Spinal cord (tissue), 10 donors: Measurements from ENCODE around the gene GRIN3A. TPM values are rescaled to one million over a fixed set of nuclear protein-coding genes. Genes with fewer than 3 reads are reported as not detected.
A peak's percentile ranks its signal among the peaks of the same experiment; 100 is the strongest.
"Not testable (repeated sequence)": the region's sequence is repeated elsewhere in the genome, so short reads cannot be mapped to it uniquely, and the experiment has no call there.

Source experiments
- DNase-seq, 6 donors: peaks; one replicate each; pipeline versions ENCODE4 v3.0.0 to v3.0.0-alpha.2; 2013 to 2015; ENCODE audit warnings: low spot score in 6 of 6, low read depth in 4 of 6
- H3K27ac ChIP-seq: one replicate; pipeline ENCODE4 v1.5.1; 2013; ENCODE audit warnings: low read depth, low read length, control low read depth
- H3K27me3 ChIP-seq: one replicate; pipeline ENCODE4 v1.6.1; 2013; ENCODE audit warnings: low read length; ENCODE audit not compliant: control insufficient read depth, insufficient read depth
- H3K36me3 ChIP-seq: one replicate; pipeline ENCODE4 v1.6.1; 2013; ENCODE audit warnings: low read length; ENCODE audit not compliant: control insufficient read depth, insufficient read depth
- H3K4me1 ChIP-seq: one replicate; pipeline ENCODE4 v1.6.1; 2013; ENCODE audit warnings: low read length; ENCODE audit not compliant: control insufficient read depth, insufficient read depth
- H3K4me3 ChIP-seq: one replicate; pipeline ENCODE4 v1.5.1; 2013; ENCODE audit warnings: low read depth, low read length, control low read depth
- H3K9me3 ChIP-seq: one replicate; pipeline ENCODE4 v1.6.1; 2013; ENCODE audit warnings: low read length; ENCODE audit not compliant: control insufficient read depth, insufficient read depth
- WGBS: methylation state at CpG from one replicate; pipeline ENCODE4 v1.1.5; 2013; ENCODE audit warnings: missing lambda C conversion rate; ENCODE audit not compliant: insufficient coverage; 5-methylcytosine and 5-hydroxymethylcytosine counted together
- polyA plus RNA-seq, 2 donors: library from polyadenylated mRNA; unstranded; fragments of 120-200 nt; gene quantifications; one replicate each; pipeline ENCODE4 v1.2.1, GENCODE V29; 2013; ENCODE audit not compliant: insufficient read length in 2 of 2
- total RNA-seq, 2 donors: library from RNA; depleted of rRNA in 1 of 2; stranded (reverse); fragments of 120-200 nt in 1 of 2; fragments of >200 nt in 1 of 2; gene quantifications; one replicate each; pipeline versions ENCODE4 v1.2.3 to v1.2.4, GENCODE V29; 2013 to 2014
- donor health status: healthy.

GRIN3A gene
- total and polyA plus RNA-seq, 4 donors: 8.5 to 27.2 (median 20.2) TPM

GRCh38 chr9:101572316-101572715, 166.1 kb downstream of the GRIN3A start:
- Histone ChIP-seq H3K27me3 (no peaks in the 10 kb centered on the region), H3K4me1 (no peaks in the 10 kb centered on the region), H3K27ac (no peak overlapping the region), H3K36me3 (peaks cover 6% of the 10 kb centered on the region), H3K4me3 (no peak overlapping the region), H3K9me3 (no peaks in the 10 kb centered on the region)
- WGBS: no CpG with 5 or more reads among the region's 2 CpGs
- DNase-seq: no peak

DNA sequence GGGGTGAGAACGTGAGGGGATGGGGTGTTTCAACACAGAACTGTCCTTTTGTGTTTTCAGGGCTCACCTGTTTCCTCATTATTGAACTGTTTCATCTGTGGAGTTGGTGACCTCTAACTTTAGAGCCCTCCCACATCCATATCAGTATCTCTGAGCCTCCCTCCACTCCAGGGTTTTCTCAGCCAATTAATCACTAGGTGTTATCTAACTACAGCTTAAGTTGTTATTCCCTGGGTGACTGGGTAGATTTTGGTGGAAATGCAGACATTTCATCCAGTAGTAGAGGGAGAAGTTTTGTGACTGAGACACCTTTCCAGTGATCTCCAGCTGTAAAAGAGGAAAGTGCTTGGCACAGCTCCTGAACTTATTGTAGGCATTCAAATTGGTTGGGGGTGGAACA, 167.3 kb downstream of the GRIN3A start:
- no CpG with 5 or more reads among the region's 1 CpG for WGBS
- H3K4me1 ChIP-seq: no peaks in the 10 kb centered on the region
- H3K27ac ChIP-seq: no peak overlapping the region
- no peaks in the 10 kb centered on the region for H3K9me3 ChIP-seq
- no peak overlapping the region for H3K4me3 ChIP-seq
- H3K27me3 ChIP-seq: no peaks in the 10 kb centered on the region
- DNase-seq: no peak
- peaks cover 6% of the 10 kb centered on the region for H3K36me3 ChIP-seq

GRCh38 chr9:101569741-101570501, 168.5 kb downstream of the GRIN3A start:
- Histone ChIP-seq H3K36me3 (peaks cover 8% of the 10 kb centered on the region), H3K27ac (no peak overlapping the region), H3K4me3 (no peak overlapping the region), H3K4me1 (no peaks in the 10 kb centered on the region), H3K27me3 (no peaks in the 10 kb centered on the region), H3K9me3 (no peaks in the 10 kb centered on the region)
- 89% methylated on average over 4 of the region's 5 CpGs for WGBS
- peak in 1 of 6 donors; percentile 56 for DNase-seq

DNA sequence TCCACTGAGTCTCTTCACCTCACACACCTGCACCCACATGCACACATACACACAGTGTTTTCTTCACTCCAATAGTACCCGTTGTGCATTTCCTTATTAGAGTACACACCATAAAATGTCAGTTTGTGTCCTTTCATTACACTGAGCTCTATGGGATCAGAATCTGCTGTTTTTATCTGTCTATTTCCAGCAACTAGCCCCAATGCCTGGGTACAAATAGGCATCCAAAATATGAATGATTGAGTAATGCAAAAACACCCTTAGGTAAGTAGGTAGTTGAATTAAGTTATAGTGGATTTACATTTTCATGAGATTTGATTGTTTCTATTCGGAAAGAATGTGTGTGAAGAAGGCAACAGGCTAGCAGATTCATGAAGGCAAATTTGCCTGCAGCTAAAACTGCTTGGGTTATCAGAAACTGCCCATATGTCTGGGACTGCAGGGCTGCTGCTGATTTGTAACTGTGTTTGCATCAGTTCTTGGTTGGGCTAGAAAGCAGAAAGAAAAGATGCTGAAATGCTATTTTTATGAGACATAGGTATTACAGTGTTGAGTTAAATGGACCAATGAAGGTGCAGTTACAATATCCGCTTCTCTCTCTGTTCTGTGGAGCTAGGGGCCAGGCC, 170.6 kb downstream of the GRIN3A start:
- Histone ChIP-seq H3K27ac (no peak overlapping the region), H3K27me3 (no peaks in the 10 kb centered on the region), H3K9me3 (no peaks in the 10 kb centered on the region), H3K36me3 (peaks cover 18% of the 10 kb centered on the region), H3K4me3 (no peak overlapping the region), H3K4me1 (no peaks in the 10 kb centered on the region)
- no peak for DNase-seq
- WGBS: 77% methylated on average over 2 of the region's 3 CpGs

DNA sequence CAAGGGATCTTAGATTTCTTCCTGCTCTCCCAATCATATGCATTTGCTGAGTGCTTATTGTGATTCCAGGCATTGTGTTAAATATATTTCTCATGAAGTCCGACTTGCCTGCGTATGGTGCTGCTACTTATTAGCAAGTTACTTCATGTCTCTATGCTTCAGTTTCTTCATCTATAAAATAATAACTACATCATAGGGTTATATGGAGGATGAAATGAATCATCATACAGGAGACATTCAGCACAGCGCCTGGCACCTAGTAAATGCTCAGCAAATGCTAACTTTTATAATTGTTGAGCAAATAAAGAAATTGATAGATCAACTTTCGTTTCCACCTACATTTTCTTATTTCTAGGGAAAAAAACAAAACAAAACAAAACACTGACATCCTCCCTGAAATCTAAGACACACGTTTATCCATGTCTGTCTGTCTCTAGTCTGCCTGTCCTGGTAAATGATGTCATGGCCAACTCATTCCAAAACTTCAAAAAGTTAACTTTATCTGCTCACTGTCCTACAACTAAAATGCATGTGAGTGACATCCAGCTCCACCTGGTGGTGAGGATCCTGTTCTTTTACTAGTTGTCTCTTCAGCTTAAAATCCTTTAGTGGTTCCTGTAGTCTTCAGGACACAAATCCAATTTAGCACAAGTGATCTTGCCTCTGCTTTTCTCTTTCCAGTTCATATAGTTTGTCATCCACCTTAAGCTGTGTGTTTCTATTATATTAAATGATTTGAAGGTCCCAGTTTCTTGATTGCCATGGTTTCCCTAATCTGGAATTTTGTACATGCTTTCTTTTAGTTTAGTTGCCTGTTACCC, 171.3 kb downstream of the GRIN3A start:
- Histone ChIP-seq H3K36me3 (peaks cover 17% of the 10 kb centered on the region), H3K4me3 (no peak overlapping the region), H3K9me3 (no peaks in the 10 kb centered on the region), H3K27me3 (no peaks in the 10 kb centered on the region), H3K4me1 (no peaks in the 10 kb centered on the region), H3K27ac (no peak overlapping the region)
- DNase-seq: peak in 2 of 6 donors; percentile 20 to 53
- 85% methylated on average over 2 of the region's 5 CpGs for WGBS

GRCh38 chr9:101564252-101564651, 174.2 kb downstream of the GRIN3A start:
- no peak overlapping the region for H3K27ac ChIP-seq
- no peak for DNase-seq
- H3K36me3 ChIP-seq: peaks cover 24% of the 10 kb centered on the region
- H3K4me3 ChIP-seq: no peak overlapping the region
- H3K4me1 ChIP-seq: no peaks in the 10 kb centered on the region
- no peaks in the 10 kb centered on the region for H3K9me3 ChIP-seq
- H3K27me3 ChIP-seq: no peaks in the 10 kb centered on the region

DNA sequence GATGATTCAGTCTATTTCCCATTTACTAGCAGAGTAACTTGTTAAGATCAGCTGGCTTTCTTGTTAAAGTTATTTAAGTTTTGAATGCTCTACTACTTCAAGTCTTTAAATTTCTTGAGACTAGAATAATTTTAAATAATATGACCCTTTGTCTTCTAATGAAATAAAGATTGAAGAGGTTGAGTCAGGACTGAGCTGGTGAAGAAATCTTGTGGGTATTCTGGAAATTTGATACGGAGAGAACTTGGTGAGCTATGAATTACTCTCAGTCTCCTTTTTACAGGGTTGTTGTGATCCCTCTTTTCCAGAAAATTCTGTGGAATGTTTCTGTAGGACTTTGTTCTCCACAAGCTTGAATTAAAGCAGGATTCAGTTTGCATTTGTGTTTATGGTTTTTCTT, 175.5 kb downstream of the GRIN3A start:
- H3K4me3 ChIP-seq: no peak overlapping the region
- peaks cover 22% of the 10 kb centered on the region for H3K36me3 ChIP-seq
- WGBS: 100% methylated on average over 1 of the region's 1 CpG
- H3K27me3 ChIP-seq: no peaks in the 10 kb centered on the region
- DNase-seq: no peak
- no peak overlapping the region for H3K27ac ChIP-seq
- H3K4me1 ChIP-seq: no peaks in the 10 kb centered on the region
- H3K9me3 ChIP-seq: no peaks in the 10 kb centered on the region

- Histone ChIP-seq H3K4me1 (no peaks in the 10 kb centered on the region), H3K4me3 (no peak overlapping the region), H3K27ac (no peak overlapping the region), H3K9me3 (no peaks in the 10 kb centered on the region), H3K36me3 (peaks cover 25% of the 10 kb centered on the region), H3K27me3 (no peaks in the 10 kb centered on the region)
- DNase-seq: no peak
- 100% methylated on average over 1 of the region's 1 CpG for WGBS
Measured at GRCh38 chr9:101561740-101562139, 176.7 kb downstream of the GRIN3A start.

DNA sequence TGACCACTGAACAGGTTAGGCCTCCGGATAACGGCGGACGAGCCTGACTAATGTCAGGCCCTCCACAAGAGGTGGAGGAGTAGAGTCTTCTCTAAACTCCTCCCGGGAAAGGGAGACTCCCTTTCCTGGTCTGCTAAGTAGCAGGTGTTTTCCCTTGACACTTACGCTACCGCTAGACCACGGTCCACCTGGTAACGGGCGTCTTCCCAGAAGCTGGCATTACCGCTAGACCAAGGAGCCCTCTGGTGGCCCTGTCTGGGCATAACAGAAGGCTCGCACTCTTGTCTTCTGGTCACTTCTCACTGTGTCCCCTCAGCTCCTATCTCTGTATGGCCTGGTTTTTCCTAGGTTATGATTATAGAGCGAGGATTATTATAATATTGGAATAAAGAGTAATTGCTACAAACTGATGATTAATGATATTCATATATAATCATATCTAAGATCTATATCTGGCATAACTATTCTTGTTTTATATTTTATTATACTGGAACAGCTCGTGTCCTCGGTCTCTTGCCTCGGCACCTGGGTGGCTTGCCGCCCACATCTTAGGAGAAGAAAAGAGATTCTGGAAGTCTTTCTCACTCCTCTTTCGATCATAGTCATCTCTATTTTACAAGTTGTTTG, 188.9 kb downstream of the GRIN3A start:
- H3K27me3 ChIP-seq, H3K27ac ChIP-seq, DNase-seq, H3K9me3 ChIP-seq, H3K4me1 ChIP-seq, H3K4me3 ChIP-seq: not testable (repeated sequence)
- 78% methylated on average over 5 of the region's 18 CpGs for WGBS
- peaks cover 30% of the 10 kb centered on the region for H3K36me3 ChIP-seq
